ENCODE data around the gene COL27A1.

COL27A1 gene

GRCh38 chr9:114169029-114169951 is 14.0 kb downstream of the COL27A1 start:
- no peak for DNase-seq

GRCh38 chr9:114169952-114170770 is 14.8 kb downstream of the COL27A1 start:
- no peak for DNase-seq

- no peak for DNase-seq
Observed at GRCh38 chr9:114170771-114171461, 15.6 kb downstream of the COL27A1 start.

GRCh38 chr9:114171500-114171899 is 16.2 kb downstream of the COL27A1 start:
- DNase-seq, result no peak

GRCh38 chr9:114172981-114173833 is 17.9 kb downstream of the COL27A1 start:
- DNase-seq, result no peak

GRCh38 chr9:114174557-114174875 is 19.2 kb downstream of the COL27A1 start:
- no peak for DNase-seq

- DNase-seq, result no peak
Observed at GRCh38 chr9:114174876-114175771, 19.8 kb downstream of the COL27A1 start.

- no peak for DNase-seq
Observed at GRCh38 chr9:114176624-114177291, 21.4 kb downstream of the COL27A1 start.

GRCh38 chr9:114177423-114178064 is 22.2 kb downstream of the COL27A1 start:
- no peak for DNase-seq

GRCh38 chr9:114178076-114178475 is 22.7 kb downstream of the COL27A1 start:
- no peak for DNase-seq

GRCh38 chr9:114178756-114179450 is 23.6 kb downstream of the COL27A1 start:
- no peak for DNase-seq

- DNase-seq, result no peak
Observed at GRCh38 chr9:114179516-114179915, 24.2 kb downstream of the COL27A1 start.

- no peak for DNase-seq
Observed at GRCh38 chr9:114180696-114181606, 25.6 kb downstream of the COL27A1 start.

- no peak for DNase-seq
Observed at GRCh38 chr9:114181607-114182409, 26.5 kb downstream of the COL27A1 start.

GRCh38 chr9:114183006-114183405 is 27.7 kb downstream of the COL27A1 start:
- no peak for DNase-seq

GRCh38 chr9:114184071-114184470 is 28.7 kb downstream of the COL27A1 start:
- DNase-seq, result no peak

- DNase-seq, result no peak
Observed at GRCh38 chr9:114184866-114185265, 29.5 kb downstream of the COL27A1 start.

Measured in activated effector memory CD4-positive, alpha-beta T cell treated with Interleukin-2 at 50 U/mL for 16 hours (primary cell).